NCI-H1417 (cell line): ENCODE results near the gene OR4D10.

Source experiments
- DNase-seq, 3 experiments: peaks; one replicate each; lab custom pipeline; 2025; lab: John Stamatoyannopoulos, UW

Gene OR4D10

GRCh38 chr11:59528711-59529110, 55.6 kb downstream of the OR4D10 start:
- no peak for DNase-seq
